Embryonic facial prominence (tissue), 1 donor: Measurements from ENCODE around the gene ORC2.

Source experiments
- DNase-seq: peaks from one replicate; pipeline ENCODE4 v3.0.0-alpha.2; 2016; ENCODE audit errors: extremely low spot score

ORC2 gene

GRCh38 chr2:200861617-200862155 is 101.8 kb downstream of the ORC2 start:
- no peak for DNase-seq

- DNase-seq, result no peak
Measured at GRCh38 chr2:200860092-200860795, 103.2 kb downstream of the ORC2 start.
